NCI-H128 (cell line): ENCODE results near the gene SCAF4.
A peak's percentile ranks its signal among the peaks of the same experiment; 100 is the strongest.
"Not testable (repeated sequence)": the region's sequence is repeated elsewhere in the genome, so short reads cannot be mapped to it uniquely, and the experiment has no call there.

Experiments used
- DNase-seq: peaks from one replicate; lab custom pipeline; 2025; ENCODE audit not compliant: unreplicated experiment; lab: John Stamatoyannopoulos, UW

SCAF4 gene

DNA sequence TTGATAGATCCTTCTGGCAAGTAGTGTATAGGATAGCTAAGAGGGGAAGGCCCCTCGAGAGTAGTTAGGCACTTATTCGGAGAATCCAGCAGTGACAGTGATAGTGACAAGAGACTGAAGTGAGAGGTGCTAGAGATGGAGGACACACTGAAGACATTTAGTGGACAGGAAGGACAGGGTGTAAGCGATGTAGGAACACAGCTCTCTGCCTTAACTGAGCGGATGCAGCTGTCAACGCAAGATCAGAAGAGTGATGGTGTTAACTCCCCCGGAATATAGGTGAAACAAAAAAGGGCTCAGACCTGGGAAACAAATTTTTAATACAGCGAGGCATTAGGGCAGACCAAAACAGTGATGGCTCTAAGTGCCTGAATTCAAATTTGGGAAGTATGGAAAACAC lies 56.6 kb downstream of the SCAF4 start:
- DNase-seq, result no peak

DNA sequence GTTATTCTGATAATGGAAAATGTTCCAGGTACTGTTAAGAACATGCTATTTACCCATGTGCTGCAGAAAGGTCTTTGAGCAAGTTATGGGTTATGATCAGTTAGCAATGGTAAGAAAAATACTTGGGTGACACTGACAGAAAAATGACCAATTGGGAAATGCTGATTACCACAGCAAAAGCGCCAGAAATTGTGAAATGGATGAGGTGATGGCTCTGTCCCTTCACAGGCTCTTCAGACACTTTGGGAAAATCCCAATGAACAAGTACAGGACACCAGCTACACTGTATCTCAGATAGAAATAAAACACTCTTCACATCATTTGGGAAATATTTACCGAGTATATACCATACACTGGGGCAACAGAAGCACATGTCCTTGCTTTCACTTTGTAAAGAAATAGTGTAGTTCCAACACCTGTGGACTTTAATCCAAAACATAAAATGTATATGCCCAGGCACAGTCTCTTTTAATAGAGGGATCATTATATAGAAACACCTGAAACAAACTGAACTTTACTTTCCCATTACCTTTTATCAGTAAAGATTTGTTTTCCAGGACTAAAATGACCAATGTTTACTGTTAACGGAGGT lies 58.5 kb downstream of the SCAF4 start:
- DNase-seq, result no peak

DNA sequence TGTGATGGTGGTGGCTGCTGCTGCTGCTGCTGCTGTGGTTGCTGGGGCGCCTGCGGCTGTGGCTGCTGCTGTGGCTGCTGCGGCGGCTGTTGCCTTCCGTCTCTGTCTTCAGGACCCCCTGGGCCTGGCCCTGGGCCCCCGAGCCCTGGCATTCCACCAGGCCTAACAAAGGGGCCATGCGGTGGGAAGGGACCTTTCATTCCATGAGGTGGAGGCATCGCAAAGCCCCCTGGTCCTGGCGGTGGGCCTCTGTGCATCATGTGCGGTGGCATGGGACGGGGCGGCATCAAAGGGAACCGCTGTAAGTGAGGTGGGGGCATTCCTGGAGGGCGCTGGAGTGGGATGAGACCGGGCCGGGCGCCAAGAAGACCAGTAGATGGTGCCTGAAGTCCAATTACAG lies 60.0 kb downstream of the SCAF4 start:
- DNase-seq, result no peak

DNA sequence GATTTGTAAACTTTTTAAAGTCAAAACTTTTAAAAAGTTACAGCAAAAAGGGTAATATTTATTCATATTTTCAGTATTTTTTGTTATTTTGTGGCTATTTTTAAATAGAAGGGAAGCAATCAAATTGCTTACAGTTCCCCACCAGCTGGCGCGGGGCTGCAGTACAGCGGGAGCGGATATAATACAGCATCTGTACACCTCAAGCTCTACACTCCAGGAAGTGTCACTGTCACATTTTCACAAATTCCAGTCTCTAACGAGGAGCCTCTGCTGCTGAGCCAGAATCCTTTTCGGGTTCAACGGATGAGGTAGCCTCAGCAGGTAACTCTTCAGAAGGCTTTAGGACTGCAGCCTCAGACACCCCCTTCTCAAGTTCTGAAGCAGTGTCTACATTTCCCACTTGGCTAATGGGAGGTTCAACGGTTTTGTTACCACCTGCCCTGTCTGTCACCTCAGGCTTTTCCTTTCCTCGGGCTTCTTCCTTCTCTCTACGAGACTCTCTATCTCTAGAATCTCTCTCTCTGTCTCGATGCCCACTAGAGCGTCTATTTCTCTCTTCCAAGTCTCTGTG lies 60.7 kb downstream of the SCAF4 start:
- DNase-seq, result no peak

DNA sequence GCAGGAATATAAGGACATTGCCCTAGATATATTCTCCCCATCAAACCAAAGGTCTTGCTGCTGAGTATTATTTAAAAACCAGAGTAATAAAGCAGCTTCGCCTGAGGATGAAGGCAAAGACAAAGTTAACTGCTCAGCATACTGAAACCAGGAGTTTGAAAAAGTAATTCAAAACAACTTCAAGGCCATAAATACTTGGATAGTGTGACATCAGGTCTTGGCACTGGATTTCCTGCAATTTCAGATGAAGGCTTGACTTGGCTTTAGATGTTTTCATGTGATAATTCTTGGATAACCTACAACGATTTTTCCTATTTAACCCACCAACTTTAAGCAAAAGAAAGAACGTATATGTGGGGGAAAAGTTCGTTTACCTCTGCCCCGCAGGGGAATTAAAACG lies 61.8 kb downstream of the SCAF4 start:
- no peak for DNase-seq

DNA sequence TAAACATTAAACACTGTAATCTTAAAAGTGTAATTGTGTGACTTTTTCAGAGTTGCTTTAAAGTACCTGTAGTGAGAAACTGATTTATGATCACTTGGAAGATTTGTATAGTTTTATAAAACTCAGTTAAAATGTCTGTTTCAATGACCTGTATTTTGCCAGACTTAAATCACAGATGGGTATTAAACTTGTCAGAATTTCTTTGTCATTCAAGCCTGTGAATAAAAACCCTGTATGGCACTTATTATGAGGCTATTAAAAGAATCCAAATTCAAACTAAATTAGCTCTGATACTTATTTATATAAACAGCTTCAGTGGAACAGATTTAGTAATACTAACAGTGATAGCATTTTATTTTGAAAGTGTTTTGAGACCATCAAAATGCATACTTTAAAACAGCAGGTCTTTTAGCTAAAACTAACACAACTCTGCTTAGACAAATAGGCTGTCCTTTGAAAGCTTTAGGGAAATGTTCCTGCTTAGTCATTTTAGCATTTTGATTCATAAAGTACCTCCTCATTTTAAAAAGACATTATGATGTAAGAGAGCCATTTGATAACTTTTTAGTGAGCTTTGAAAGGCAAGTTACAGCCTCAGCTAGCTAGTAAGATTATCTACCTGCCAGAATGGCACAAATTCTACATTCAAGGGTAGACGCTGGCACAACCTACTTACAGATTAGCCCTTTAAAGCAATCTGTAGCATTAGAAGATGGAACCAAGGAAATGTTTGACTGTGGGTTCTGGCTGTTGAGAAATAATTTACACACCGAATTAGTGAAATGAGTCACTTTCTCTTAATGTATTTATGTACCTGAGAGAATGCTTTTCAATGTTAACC lies 63.0 kb downstream of the SCAF4 start:
- DNase-seq, result no peak

DNA sequence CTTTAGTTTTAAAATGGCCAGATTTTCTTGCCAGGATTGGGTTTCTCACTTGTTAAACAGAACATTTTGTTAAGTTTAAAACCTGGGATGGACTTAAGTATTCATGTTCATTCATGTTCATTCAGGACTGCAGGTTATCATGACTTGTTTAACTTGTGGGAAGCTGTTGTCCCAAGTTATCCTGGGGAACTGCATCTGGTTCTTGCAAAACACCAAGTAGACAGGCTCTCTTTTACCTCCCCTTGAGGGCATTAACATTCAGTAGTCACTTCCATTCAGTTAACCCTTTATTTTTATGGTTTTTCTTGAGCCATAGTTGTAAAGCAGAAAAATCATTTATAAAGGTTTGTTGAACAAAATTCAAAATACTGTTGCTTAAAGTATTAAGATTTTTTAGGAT lies 64.3 kb downstream of the SCAF4 start:
- DNase-seq, result no peak

DNA sequence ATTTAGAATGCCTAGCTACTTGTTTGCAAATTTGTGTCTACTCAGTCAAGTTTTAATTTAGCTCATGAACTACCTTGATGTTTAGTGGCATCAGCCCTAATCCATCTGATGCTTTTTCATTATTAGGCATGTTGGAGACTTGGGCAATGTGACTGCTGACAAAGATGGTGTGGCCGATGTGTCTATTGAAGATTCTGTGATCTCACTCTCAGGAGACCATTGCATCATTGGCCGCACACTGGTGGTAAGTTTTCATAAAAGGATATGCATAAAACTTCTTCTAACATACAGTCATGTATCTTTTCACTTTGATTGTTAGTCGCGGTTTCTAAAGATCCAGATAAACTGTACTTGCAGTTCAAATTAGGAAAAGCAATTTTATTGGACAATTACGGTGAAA lies 64.8 kb downstream of the SCAF4 start:
- no peak for DNase-seq

DNA sequence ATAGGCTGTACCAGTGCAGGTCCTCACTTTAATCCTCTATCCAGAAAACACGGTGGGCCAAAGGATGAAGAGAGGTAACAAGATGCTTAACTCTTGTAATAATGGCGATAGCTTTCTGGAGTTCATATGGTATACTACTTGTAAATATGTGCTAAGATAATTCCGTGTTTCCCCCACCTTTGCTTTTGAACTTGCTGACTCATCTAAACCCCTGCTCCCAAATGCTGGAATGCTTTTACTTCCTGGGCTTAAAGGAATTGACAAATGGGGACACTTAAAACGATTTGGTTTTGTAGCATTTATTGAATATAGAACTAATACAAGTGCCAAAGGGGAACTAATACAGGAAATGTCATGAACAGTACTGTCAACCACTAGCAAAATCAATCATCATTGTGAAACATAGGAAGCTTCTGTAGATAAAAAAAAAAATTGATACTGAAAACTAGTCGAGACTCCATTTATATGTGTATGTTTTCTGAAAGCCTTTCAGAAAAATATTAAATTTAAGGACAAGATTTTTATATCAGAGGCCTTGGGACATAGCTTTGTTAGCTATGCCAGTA lies 65.4 kb downstream of the SCAF4 start:
- no peak for DNase-seq

DNA sequence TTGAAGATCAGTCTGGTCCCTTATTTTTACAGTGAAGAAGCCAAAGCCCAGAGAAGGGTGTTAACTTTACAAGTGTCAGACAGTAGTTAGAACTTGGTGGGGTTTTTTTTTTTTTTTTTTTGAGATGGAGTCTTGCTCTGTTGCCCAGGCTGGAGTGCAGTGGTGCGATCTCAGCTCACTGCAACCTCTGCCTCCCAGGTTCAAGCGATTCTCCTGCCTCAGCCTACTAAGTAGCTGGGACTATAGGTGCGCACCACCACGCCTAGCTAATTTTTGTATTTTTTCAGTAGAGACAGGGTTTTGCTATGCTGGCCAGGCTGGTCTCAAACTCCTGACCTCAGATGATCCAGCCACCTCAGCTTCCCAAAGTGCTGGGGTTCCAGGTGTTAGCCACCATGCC lies 66.0 kb downstream of the SCAF4 start:
- not testable (repeated sequence) for DNase-seq

DNA sequence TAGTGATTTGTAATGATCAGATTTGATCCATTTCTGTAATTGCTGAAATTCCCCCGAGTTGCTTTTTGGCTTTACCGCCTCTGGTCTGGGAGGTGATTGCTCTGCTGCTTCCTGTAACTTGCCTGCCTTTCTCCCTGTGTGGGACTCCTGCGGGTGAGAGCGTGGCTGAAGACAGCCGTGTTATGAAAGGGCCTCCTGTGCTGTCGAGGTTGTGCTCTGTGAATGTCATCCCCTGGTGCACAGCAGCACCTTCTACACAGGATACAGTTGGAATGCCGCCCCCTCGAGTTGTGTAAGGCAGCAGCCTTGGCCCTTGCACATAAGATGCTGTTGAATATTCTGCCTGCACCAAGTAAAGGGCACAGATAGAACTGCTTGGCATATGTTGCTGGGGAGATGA lies 66.5 kb downstream of the SCAF4 start:
- DNase-seq, result no peak

DNA sequence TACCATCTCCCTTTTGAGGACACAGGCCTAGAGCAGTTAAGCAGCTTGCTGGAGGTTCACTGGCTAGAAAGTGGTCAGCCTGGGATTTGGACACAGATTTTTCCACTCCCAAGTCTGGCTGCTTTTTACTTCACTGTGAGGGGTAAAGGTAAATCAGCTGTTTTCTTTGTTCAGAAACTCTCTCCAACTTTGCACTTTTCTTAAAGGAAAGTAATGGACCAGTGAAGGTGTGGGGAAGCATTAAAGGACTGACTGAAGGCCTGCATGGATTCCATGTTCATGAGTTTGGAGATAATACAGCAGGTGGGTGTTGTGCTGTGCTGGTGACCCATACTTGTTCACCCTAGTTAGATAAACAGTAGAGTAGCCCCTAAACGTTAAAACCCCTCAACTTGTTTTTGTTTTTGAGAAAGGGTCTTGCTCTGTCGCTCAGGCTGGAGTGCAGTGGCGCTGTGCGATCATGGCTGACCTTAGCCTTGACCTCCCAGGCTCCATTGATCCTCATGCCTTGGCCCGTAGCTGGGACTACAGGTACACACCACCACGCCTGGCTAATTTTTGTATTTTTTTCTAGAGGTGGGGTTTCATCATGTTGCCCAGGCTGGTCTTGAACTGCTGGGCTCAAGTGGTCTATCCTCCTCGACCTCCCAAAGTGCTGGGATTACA lies 68.2 kb downstream of the SCAF4 start:
- DNase-seq, result no peak

DNA sequence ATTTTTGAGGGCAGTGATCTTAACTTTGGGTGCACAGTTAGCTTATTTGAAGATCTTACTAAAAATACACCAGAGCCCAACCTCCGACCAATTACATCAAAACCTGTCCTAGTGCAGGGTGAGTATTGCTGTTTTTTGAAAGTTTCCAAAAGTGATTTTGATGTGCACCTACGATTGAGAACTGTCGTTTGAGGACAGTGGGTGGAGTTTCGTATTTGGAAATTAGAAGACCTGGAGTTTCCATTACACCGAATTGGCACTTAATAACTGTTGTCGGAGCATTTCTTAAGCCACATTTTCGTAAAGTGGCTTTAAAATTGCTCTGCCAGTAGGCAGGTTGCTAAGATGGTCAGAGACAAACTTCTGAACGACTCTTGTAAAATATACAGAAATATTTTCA lies 71.3 kb downstream of the SCAF4 start:
- no peak for DNase-seq

DNA sequence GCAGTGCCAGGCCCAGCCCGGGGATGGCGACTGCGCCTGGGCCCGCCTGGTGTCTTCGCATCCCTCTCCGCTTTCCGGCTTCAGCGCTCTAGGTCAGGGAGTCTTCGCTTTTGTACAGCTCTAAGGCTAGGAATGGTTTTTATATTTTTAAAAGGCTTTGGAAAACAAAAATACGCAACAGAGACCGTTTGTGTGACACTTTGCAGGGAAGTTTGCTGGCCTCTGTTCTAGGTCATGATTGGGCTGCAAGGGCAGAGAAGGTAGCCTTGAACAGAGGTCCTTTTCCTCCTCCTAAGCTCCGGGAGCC lies 71.7 kb downstream of the SCAF4 start:
- no peak for DNase-seq

DNA sequence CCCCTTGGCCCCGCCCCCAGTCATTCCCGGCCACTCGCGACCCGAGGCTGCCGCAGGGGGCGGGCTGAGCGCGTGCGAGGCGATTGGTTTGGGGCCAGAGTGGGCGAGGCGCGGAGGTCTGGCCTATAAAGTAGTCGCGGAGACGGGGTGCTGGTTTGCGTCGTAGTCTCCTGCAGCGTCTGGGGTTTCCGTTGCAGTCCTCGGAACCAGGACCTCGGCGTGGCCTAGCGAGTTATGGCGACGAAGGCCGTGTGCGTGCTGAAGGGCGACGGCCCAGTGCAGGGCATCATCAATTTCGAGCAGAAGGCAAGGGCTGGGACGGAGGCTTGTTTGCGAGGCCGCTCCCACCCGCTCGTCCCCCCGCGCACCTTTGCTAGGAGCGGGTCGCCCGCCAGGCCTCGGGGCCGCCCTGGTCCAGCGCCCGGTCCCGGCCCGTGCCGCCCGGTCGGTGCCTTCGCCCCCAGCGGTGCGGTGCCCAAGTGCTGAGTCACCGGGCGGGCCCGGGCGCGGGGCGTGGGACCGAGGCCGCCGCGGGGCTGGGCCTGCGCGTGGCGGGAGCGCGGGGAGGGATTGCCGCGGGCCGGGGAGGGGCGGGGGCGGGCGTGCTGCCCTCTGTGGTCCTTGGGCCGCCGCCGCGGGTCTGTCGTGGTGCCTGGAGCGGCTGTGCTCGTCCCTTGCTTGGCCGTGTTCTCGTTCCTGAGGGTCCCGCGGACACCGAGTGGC lies 72.2 kb downstream of the SCAF4 start, which contains the start of gene SOD1:
TSS of gene SOD1 (plus strand) at position 158 of the 723 bp plus-strand sequence. CDS start at position 235, 77 bp downstream.
- peak; percentile 90 for DNase-seq

DNA sequence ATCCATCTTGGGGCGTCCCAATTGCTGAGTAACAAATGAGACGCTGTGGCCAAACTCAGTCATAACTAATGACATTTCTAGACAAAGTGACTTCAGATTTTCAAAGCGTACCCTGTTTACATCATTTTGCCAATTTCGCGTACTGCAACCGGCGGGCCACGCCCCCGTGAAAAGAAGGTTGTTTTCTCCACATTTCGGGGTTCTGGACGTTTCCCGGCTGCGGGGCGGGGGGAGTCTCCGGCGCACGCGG lies 72.7 kb downstream of the SCAF4 start:
- DNase-seq, result no peak

DNA sequence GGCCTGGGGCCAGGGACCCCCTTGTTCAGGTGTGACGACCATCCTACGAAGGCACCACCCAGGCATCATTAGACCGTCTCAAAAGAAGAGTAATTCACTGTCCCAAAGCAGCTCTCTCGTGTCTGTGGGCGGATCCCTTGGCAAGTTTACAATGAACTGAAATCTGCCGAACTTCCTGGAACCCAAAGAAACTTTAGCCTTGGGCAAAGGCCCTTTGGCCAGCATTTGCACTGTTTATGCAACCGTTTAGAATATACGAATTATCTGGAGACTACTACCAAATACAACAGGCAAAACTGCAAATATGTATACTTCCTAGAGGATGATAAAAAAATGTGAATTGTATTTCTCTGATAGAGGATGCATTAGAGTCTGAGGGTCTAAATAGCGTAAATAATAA lies 73.9 kb downstream of the SCAF4 start:
- no peak for DNase-seq

DNA sequence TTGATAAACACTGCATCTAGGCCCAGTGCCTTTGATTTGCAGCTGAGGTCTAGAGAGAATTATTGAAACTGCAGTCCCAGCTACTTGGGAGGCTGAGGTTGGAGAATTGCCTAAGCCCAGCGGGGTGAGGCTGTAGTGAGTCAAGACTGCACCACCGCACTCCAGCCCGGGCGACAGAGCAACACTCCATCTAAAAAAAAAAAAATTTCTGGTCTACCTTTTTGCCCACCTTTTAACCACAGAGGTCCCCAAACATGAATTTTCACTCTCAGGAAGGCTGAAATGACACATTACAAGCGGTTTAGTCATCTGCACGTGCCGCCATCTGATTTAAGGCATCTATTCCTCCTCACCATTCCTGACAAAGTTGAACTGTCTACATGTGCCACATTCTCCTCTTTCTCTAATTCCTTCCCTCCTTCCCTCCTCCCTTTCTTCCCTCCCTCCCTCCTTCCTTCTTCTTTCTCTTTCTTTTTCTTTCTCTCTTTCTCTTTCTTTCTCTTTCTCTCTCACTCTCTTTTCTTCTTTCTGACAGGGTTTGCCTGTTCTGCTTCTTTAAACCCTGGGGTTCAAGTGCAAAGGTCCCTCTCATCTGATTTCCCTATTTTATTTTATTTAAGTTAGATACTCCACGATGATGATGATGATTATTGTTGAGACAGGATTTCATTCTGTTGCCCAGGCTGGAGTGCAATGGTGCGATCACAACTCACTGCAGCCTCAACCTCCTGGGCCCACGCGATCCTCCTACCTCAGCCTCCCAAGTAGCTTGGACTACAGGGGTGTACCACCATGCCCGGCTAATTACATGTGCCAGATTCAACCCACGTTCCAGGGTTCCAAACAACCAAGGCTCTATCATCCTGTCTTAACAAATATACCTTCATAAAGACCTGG lies 75.5 kb downstream of the SCAF4 start:
- DNase-seq, result no peak

DNA sequence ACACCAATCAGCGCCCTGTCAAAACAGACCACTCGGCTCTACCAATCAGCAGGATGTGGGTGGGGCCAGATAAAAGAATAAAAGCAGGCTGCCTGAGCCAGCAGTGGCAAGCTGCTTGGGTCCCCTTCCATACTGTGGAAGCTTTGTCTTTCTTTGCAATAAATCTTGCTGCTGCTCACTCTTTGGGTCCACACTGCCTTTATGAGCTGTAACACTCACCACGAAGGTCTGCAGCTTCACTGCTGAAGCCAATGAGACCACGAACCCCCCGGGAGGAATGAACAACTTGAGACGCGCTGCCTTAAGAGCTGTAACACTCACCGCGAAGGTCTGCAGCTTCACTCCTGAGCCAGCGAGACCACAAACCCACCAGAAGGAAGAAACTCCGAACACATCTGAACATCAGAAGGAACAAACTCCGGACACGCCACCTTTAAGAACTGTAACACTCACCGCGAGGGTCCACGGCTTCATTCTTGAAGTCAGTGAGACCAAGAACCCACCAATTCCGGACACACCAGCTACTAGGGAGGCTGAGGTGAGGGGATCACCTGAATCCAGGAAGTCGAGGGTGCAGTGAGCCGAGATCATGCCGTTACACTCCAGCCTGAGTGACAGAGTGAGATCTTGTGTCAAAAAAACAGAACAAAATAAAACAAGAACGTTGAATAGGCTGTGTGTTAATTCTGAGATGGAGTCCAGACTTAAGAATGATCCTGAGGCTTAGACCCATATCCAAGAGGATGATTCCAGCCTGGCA lies 76.9 kb downstream of the SCAF4 start:
- DNase-seq, result not testable (repeated sequence)

DNA sequence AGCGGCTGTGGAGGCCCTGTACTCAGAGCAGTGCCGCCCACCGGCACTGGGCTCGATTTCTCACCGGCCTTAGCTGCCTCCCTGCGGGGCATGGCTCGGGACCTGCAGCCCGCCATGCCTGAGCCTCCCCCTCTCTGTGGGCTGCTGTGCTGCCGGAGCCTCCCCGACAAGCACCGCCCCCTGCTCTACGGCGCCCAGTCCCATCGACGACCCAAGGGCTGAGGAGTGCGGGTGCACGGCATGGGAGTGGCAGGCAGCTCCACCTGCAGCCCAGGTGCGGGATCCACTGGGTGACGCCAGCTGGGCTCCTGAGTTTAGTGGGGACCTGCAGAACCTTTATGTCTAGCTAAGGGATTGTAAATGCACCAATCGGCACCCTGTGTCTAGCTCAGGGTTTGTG lies 77.6 kb downstream of the SCAF4 start:
- DNase-seq, result no peak
